Measurements from ENCODE around the gene THEM5.

The THEM5 gene

DNA sequence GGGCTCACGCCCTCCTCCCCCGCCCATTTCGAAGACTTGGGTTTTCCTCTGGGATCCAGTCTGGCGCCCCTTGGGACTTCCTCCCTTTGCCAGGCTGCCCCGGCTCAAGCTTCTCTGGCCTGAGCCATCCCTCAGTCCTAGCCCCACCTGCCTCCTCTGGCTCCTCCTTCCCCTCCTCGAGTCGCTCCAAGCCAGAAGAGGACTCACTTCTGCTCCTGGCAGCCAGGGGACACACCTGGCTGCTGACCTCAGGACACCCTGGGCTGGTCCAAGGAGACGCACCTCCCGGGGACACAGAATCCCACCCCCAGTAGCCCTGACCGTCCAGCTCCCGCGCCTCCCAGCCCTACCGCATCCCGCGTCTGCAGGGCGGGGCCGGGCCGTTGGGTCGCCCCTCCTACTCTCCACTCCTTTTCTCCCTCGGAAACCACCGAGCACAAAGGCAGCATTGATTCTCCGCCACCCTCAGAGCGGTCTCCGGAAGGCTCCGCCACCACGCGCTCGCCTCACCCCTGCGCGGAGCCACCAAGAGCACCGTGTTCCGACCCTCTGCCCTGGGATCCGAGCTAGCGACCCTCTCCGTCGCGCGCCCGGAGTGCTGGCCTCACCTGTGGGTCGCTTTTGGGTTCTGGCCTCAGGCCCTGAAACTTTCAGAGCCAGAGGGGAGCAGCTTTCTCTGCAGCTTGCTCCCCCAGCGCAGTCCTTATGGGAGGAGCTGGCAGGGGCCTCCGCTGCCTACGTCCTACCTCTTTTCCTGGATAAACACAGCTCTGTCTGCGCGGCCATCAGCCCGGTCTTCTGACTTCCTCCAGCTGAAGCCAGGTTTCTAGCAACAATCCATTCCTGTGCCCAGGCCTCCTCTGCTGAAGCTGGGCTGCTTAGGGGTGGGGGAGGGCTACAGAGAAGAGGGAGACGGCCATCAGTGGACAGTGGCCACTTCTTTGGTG, 13.8 kb downstream of the THEM5 start, which contains the start of gene C2CD4D:
TSS of gene C2CD4D (minus strand) at position 364 of the 947 bp plus-strand sequence. CDS start 831 bp downstream, outside the sequence.
- H3K4me3 ChIP-seq (ENCODE audit: low read length), result peak within 1 kb of the TSS; percentile 41
- DNase-seq (ENCODE audit: low read depth), result peak; percentile 61
- TF ChIP-seq, protein P1, sequence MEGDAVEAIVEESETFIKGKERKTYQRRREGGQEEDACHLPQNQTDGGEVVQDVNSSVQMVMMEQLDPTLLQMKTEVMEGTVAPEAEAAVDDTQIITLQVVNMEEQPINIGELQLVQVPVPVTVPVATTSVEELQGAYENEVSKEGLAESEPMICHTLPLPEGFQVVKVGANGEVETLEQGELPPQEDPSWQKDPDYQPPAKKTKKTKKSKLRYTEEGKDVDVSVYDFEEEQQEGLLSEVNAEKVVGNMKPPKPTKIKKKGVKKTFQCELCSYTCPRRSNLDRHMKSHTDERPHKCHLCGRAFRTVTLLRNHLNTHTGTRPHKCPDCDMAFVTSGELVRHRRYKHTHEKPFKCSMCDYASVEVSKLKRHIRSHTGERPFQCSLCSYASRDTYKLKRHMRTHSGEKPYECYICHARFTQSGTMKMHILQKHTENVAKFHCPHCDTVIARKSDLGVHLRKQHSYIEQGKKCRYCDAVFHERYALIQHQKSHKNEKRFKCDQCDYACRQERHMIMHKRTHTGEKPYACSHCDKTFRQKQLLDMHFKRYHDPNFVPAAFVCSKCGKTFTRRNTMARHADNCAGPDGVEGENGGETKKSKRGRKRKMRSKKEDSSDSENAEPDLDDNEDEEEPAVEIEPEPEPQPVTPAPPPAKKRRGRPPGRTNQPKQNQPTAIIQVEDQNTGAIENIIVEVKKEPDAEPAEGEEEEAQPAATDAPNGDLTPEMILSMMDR (IDR thresholded peaks at IDR 0.05; ENCODE audit: insufficient read depth, low read depth, low read length, missing control alignments), result no peak

DNA sequence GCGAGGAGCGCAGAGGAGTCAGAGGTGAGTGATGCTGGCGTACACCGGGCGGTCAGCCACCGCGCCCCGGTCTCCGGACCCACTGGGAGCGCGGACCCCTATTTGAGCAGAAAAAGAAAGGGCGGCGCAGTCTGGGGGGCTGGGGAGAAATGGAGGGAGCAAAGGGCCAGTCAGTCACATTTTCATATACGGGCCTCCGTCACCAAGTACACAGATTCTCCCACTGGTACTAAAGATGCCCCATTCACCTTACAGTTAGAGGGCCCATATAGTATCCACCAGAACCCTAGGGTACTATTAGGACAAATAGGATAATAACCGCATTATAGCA, 14.5 kb downstream of the THEM5 start:
- TF ChIP-seq, protein P1 (IDR thresholded peaks at IDR 0.05; ENCODE audit: insufficient read depth, low read depth, low read length, missing control alignments), result no peak
- no peak for DNase-seq (ENCODE audit: low read depth)
- H3K4me3 ChIP-seq (ENCODE audit: low read length), result peak overlapping the region; percentile 41

DNA sequence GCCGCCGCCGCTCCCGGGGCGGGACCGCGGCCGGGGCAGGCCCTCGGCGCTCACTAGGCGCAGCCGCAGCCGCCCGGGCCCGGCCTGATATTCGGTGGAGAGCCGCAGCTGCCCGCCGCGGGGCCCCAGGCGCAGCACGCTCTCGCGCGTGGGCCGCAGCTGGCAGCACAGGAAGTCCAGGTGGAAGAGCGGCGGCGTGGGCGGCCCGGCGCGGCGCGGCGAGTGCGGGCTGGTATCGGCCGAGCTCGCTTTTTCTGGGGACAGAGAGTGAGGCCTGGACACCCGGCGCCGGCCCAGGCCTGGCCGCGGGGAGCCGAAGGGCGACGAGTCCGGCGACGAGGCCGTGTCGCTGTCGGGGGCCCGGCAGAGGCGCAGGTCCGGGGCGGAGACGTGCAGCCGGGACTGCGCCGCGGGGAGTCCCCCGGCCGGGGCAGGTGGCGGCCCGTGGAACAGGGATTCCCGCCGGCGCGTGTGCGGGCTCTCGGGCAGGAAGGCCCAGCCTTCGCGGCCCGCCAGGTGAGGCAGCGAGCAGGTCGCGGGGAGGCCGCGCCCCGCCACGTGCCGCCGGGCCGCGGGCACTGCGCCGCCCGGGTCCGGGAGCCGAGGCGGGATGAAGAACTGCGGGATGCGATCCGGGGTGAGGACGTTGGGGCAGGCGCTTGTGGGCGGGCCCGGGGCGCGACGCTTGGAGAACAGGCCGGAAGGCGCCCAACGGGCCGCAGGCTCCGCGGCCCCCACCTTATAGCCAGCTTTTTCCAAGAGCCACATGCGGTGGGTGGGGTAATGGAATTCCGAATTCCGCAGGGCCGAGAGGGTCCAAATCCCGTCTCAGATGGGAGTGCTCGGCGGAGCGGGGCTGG, 15.1 kb downstream of the THEM5 start:
- no peak for DNase-seq (ENCODE audit: low read depth)
- H3K4me3 ChIP-seq (ENCODE audit: low read length), result no peak overlapping the region
- TF ChIP-seq, protein P1 (IDR thresholded peaks at IDR 0.05; ENCODE audit: insufficient read depth, low read depth, low read length, missing control alignments), result no peak

DNA sequence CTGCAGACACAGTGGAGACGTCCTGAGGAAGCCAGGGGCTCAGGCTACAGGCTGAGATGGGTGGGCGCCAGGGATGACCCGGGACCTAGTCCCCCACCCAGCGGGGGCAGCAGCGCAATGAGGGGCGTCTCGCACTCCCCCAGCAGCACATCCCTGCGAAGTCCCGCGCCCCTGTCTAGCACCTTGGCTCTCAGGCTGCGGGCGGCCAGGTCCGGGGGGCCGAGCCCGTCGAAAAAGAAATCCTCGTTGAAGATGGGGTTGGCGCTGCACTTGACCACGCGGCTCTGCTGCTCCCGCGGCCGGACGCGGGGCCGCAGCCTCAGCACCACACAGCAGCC, 15.7 kb downstream of the THEM5 start:
- DNase-seq (ENCODE audit: low read depth), result no peak
- H3K4me3 ChIP-seq (ENCODE audit: low read length), result no peak overlapping the region
- TF ChIP-seq, protein P1 (IDR thresholded peaks at IDR 0.05; ENCODE audit: insufficient read depth, low read depth, low read length, missing control alignments), result no peak

DNA sequence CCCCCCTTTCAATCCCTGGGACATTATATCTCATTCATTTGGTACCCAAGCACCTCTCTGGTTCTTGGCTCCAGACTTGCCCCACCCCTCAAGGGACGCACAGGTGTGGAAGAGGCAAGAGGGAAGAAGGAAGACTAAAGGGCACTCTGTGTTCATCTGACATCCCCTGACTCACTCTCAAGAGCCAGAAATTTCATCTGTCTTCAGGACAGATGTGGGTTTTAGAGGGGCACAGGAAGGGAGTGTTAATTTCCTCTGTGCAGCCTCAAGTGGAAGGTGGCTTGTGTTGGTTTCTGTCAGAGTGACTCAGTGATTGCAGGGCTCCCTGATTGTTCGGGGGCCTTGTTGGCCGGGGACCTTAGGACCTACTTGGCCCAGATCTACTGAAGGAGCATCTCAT, 16.3 kb downstream of the THEM5 start:
- H3K4me3 ChIP-seq (ENCODE audit: low read length), result no peak overlapping the region
- no peak for DNase-seq (ENCODE audit: low read depth)
- TF ChIP-seq, protein P1 (IDR thresholded peaks at IDR 0.05; ENCODE audit: insufficient read depth, low read depth, low read length, missing control alignments), result no peak

DNA sequence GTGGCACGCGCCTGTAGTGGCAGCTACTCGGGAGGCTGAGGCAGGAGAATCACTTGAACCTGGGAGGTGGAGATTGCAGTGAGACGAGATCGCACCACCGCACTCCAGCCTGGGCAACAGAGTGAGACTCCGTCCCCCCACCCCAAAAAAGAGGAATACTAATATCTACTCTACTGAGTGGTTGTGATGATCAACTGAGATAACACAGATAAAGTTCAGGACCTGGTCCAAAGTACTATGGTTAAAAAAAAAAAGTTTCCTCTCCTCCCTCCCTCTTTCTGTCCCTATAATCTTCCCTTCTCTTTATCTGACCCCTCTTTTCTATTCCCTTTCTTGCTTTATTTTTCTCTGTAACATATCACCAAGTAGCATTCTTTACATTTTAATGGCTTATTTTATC, 17.9 kb downstream of the THEM5 start:
- TF ChIP-seq, protein P1 (IDR thresholded peaks at IDR 0.05; ENCODE audit: insufficient read depth, low read depth, low read length, missing control alignments), result no peak
- H3K4me3 ChIP-seq (ENCODE audit: low read length), result no peak overlapping the region
- DNase-seq (ENCODE audit: low read depth), result no peak

Data from epithelial cell of esophagus (primary cell).